Measurements from ENCODE around the gene PRDM16. TPM values are rescaled to one million over a fixed set of nuclear protein-coding genes. Genes with fewer than 3 reads are reported as not detected.

Gene PRDM16
- total and polyA plus RNA-seq, 2 of the 13 experiments (the other 11 are each of a cell fraction or from before 2014, with no cell fraction given), result 0.15 to 0.81 TPM

DNA sequence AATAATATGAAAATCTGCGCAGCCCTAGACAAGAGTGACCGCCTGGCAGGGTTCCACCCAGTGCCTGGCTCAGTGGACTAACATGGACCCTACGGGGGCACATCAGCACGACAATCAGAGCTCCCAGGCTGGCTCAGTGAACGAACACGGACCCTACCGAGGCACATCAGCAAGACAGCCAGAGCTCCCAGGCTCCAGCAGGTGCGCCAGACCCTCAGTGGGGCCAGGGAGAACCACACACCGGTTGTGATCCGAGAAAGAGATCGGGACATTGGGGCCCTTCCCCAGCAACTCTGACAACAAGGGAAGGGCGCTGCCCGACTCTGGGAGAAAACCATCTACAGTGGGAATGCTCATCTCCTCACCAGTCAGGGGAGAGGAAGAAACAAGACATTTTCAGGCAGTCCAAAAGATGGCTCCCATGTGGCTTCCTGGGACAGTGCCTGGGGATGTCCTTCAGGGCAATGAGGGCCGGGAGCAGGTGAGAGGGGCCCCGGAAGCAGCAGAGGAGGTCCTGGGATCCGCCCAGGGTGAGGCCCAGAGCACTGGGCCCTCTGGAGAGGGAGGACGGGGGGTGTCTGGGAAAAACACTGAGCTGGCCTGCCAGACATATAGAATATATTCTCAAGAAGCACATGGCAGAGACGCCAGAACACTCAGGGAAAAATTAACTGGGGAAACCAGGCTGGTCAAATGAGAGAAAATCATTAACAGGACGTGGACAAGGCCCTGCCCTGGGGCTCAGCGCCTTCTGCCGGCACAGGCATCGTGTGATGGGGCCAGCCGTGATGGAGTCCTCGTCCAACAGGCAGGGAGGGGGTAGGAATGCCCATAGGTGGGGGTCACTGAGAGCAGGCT, 390.3 kb downstream of the PRDM16 start (continued):
- TF ChIP-seq ATF7-NPFF (CRISPR knock-in tag; IDR thresholded peaks at IDR 0.05; ENCODE audit: low read depth) (0 out of 2 replicates have a peak, but pooled peaks have one; percentile 9), NCOA2 (CRISPR knock-in tag; IDR thresholded peaks at IDR 0.05) (0 out of 2 replicates have a peak, but pooled peaks have one; percentile 23), SP5 (CRISPR knock-in tag; IDR thresholded peaks at IDR 0.05; ENCODE audit: borderline replicate concordance, low read depth) (peak; percentile 22; the same call in 1 of the 2 replicates), ZNF709 (CRISPR knock-in tag; IDR thresholded peaks at IDR 0.05) (no peak), KLF16 (CRISPR knock-in tag; IDR thresholded peaks at IDR 0.05) (0 out of 4 replicates have a peak, but pooled peaks of 1 of the 2 experiments have one; percentile 5), ZNF768 (CRISPR knock-in tag; IDR thresholded peaks at IDR 0.05) (peak; percentile 36; the same call in 1 of the 2 replicates), REL (CRISPR knock-in tag; conservative IDR thresholded peaks at IDR 0.05) (no peak), ZNF557 (CRISPR knock-in tag; IDR thresholded peaks at IDR 0.05) (0 out of 2 replicates have a peak, but pooled peaks have one; percentile 21), KDM1A (CRISPR knock-in tag; IDR thresholded peaks at IDR 0.05) (no peak), ZNF441 (CRISPR knock-in tag; IDR thresholded peaks at IDR 0.05; ENCODE audit: borderline replicate concordance) (no peak), SMAD1 (CRISPR knock-in tag; IDR thresholded peaks at IDR 0.05; ENCODE audit: borderline replicate concordance, low read depth) (no peak), RORA (CRISPR knock-in tag; IDR thresholded peaks at IDR 0.05) (no peak), ZSCAN21 (CRISPR knock-in tag; IDR thresholded peaks at IDR 0.05; ENCODE audit: borderline replicate concordance) (no peak), FIP1L1 (IDR thresholded peaks at IDR 0.05; ENCODE audit: borderline replicate concordance, insufficient read depth, low read depth, low read length) (no peak), NBN (conservative IDR thresholded peaks at IDR 0.05) (no peak), IRX3 (CRISPR knock-in tag; IDR thresholded peaks at IDR 0.05; ENCODE audit: borderline replicate concordance, low read depth) (0 out of 2 replicates have a peak, but pooled peaks have one; percentile 24), FOXA1 (IDR thresholded peaks at IDR 0.05) (no peak), FOXA1 (CRISPR knock-in tag; IDR thresholded peaks at IDR 0.05) (0 out of 2 replicates have a peak, but pooled peaks have one; percentile 4), ZC3H13 (CRISPR knock-in tag; IDR thresholded peaks at IDR 0.05) (peak; percentile 11; the same call in 1 of the 2 replicates), ETV5 (CRISPR knock-in tag; IDR thresholded peaks at IDR 0.05; ENCODE audit: borderline replicate concordance) (peak; percentile 42; the same call in 1 of the 2 replicates), RCOR2 (CRISPR knock-in tag; IDR thresholded peaks at IDR 0.05) (0 out of 2 replicates have a peak, but pooled peaks have one; percentile 22), CBFB (CRISPR knock-in tag; IDR thresholded peaks at IDR 0.05) (no peak), ZNF891 (CRISPR knock-in tag; IDR thresholded peaks at IDR 0.05) (no peak), ZNF296 (CRISPR knock-in tag; conservative IDR thresholded peaks at IDR 0.05) (no peak)
- TF ChIP-seq, protein P1, sequence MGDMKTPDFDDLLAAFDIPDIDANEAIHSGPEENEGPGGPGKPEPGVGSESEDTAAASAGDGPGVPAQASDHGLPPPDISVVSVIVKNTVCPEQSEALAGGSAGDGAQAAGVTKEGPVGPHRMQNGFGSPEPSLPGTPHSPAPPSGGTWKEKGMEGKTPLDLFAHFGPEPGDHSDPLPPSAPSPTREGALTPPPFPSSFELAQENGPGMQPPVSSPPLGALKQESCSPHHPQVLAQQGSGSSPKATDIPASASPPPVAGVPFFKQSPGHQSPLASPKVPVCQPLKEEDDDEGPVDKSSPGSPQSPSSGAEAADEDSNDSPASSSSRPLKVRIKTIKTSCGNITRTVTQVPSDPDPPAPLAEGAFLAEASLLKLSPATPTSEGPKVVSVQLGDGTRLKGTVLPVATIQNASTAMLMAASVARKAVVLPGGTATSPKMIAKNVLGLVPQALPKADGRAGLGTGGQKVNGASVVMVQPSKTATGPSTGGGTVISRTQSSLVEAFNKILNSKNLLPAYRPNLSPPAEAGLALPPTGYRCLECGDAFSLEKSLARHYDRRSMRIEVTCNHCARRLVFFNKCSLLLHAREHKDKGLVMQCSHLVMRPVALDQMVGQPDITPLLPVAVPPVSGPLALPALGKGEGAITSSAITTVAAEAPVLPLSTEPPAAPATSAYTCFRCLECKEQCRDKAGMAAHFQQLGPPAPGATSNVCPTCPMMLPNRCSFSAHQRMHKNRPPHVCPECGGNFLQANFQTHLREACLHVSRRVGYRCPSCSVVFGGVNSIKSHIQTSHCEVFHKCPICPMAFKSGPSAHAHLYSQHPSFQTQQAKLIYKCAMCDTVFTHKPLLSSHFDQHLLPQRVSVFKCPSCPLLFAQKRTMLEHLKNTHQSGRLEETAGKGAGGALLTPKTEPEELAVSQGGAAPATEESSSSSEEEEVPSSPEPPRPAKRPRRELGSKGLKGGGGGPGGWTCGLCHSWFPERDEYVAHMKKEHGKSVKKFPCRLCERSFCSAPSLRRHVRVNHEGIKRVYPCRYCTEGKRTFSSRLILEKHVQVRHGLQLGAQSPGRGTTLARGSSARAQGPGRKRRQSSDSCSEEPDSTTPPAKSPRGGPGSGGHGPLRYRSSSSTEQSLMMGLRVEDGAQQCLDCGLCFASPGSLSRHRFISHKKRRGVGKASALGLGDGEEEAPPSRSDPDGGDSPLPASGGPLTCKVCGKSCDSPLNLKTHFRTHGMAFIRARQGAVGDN (CRISPR knock-in tag; IDR thresholded peaks at IDR 0.05), result peak; percentile 79
- TF ChIP-seq, protein P2, sequence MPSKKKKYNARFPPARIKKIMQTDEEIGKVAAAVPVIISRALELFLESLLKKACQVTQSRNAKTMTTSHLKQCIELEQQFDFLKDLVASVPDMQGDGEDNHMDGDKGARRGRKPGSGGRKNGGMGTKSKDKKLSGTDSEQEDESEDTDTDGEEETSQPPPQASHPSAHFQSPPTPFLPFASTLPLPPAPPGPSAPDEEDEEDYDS (CRISPR knock-in tag; IDR thresholded peaks at IDR 0.05), result no peak
